GM21619 (cell line): ENCODE data around the gene RNGTT.
"Not testable (repeated sequence)": the region's sequence is repeated elsewhere in the genome, so short reads cannot be mapped to it uniquely, and the experiment has no call there.

Experiments used
- ATAC-seq: cut with Tn5 transposase; IDR thresholded peaks from one replicate; pipeline ENCODE4 v1.9.1; 2021; ENCODE audit not compliant: unreplicated experiment

The RNGTT gene

GRCh38 chr6:88914895-88915598, 48.4 kb downstream of the RNGTT start:
- no peak for ATAC-seq

DNA sequence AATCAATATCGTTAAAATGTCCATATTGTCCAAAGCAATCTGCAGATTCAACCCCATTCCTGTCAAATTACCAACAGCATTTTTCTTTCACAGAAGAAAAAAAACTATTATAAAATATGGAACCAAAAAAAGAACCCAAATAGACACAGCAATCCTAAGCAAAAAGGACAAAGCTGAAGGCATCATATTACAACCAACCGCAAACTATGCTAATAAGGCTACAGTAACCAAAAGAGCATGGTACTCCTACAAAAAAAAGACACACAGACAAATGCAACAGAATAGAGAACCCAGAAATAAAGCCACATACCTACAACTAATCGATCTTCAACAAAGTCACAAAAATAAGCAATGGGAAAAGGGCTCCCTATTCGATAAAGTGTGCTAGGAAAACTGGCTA, 49.2 kb downstream of the RNGTT start:
- ATAC-seq, result no peak

GRCh38 chr6:88913471-88913870, 49.9 kb downstream of the RNGTT start:
- no peak for ATAC-seq

- no peak for ATAC-seq
Measured at GRCh38 chr6:88910922-88911778, 52.3 kb downstream of the RNGTT start.

DNA sequence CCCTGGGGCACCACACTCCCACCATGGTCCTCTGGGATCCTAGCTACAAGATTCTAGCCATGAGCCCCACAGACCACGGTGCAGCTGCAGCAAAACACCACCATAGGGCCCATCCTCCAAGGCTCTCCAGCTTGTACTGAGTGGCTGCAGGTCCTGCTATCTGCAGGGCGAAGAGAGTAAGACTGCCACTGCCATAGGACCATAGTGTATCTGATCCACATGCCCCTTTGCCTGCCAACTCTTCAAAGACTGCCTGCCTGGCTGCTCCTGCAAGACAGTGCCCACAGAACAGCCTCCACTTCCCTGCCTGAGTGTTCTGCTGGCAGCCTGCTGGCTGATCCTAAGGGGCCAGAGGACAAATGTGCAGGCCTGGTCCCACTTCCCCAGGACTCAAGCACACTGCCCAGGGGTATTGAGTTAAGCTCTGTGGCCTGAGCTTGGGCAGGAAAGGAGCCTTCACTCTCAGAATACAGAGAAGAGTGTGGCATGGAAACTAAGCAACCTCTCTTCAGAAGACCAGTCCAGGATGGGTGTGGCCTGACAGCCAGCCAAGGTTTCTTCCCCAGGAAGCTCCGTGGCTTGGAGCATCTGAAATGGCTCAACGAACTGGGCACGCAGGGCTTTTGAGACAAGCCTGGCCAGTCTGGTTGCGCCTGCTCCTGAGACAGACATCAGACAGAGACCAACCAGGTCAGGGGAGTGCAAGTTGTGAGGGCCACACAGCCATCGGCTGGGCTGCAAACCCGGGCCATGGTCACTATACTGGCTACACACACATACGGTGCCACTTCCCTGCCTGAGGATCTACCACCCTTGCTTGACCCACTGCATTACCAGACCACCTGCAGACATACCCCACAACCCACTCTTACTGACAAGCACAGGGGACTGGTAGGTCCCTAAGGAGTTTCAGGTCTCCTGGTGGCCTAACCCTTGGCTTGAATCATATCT, 54.5 kb downstream of the RNGTT start:
- no peak for ATAC-seq

- ATAC-seq, result not testable (repeated sequence)
Measured at GRCh38 chr6:88907148-88907547, 56.3 kb downstream of the RNGTT start.

DNA sequence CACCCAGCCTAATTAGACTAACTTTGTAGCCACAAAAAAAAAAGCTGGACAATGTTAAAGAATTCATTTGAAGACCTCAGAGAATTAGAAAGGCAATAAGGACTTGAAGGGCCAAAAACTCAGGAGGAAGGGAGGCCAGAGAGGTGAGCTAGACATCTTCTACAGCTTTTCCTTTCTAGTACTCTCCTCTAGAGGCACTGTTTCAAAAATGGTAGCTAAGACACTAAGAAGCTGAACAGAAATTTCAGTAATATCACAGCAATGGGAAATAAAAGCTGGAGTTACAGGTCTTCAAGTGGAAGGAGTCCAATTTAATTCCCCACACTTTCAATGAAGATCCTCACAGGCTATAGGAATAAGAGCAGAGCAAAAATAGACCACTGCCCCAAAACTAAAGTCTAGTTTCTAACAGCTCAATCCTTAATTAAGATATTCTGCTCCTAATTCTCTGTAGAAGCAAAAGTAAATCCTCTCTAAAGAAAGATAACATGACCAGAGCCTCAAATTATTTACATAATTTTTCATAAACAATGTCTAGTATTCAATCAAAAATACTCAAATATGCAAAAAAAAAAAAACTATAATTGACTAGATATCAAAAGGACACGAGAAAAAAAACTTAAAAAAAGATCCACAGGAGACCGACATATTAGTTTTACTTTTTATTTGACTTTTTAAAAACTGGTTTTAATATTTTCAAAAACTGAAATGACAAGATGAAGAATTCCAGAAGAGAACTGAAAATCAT, 63.7 kb downstream of the RNGTT start:
- no peak for ATAC-seq

DNA sequence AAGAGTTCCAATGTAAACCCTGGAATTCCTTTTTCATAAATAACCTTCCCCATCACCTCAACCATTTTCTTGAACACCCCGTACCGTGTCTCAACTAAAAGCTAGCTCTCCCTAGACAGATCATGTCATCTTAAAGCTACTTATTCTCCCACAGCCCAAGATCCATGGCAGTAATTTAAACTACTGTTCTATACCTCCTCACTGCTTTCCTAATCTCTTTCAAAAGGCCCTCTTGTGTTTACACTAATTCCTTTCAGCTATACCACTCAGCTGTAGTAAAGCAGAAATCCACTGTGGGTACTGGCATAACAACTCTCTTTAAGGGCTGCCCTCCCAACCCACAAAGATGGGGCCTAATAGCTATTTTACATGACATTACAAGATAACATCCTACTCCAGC, 67.5 kb downstream of the RNGTT start:
- no peak for ATAC-seq

- ATAC-seq, result no peak
Measured at GRCh38 chr6:88890860-88891845, 72.3 kb downstream of the RNGTT start.

DNA sequence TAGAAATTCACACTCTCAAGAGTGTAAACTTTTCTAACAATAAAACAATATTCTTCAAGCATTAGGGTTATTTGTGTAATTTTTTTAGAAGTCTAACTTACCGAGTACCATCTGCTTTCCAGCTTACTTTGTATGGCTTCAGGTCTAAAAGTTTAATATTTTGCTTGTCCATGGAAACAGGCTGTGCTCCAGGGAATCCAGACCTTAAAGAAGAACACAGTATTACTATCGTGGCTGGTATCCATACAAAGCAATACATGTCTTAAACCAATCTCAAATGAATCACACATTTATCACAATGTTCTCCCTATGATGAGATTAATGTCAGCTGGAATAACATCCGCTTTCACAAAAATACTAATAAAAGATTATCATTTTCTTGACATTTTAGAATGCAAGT, 73.0 kb downstream of the RNGTT start:
- no peak for ATAC-seq

GRCh38 chr6:88884361-88884760, 79.1 kb downstream of the RNGTT start:
- no peak for ATAC-seq

GRCh38 chr6:88882536-88882935, 80.9 kb downstream of the RNGTT start:
- ATAC-seq, result no peak

- no peak for ATAC-seq
Measured at GRCh38 chr6:88881451-88881850, 82.0 kb downstream of the RNGTT start.

GRCh38 chr6:88880021-88880420, 83.4 kb downstream of the RNGTT start:
- no peak for ATAC-seq

GRCh38 chr6:88877893-88878292, 85.5 kb downstream of the RNGTT start:
- ATAC-seq, result no peak

GRCh38 chr6:88872962-88873361, 90.5 kb downstream of the RNGTT start:
- ATAC-seq, result no peak

DNA sequence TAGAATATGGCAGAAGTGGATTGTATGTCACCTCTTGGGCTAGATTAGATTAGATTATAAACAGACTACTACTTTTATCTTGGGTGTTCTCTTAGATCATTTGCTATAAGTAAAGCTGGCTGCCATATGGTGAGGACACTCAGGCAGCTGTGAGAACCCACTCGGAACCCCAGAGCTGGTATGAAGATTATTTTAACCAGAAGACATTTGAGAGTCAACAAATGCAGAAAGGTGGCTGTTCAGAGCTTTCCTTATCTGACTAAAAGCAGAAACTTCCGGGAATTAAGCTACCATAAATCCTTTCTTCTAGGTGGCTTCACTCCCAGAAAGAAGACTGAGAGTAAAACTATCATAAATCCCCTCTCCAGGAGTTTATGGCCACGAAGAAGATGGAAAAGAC, 91.9 kb downstream of the RNGTT start:
- ATAC-seq, result no peak

DNA sequence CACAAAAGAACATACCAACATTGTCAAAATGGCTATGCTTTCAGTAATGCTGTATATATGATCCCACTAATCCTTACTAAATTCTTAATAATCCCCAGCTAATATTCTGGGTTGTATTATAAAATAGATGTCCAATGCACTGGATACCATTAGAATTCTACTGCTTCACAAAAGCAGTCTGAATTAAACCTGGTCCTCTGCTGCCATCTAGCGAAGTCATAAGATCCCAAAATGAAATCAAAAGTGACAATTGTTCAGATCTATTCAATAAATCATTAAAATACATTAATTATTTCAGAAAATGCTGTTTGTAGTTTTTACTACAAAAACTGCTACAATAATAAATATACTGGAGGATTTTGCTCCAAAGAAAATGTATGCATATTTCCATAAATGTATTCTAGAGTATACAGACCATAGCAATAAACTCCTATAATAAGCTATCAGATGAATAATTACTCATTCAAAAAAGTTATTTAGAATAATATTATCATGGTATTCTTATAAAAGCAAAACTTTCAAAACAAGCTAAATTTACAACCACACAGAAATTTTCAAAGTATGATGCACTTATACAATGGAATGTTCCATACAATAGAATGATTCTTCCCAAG, 92.6 kb downstream of the RNGTT start:
- ATAC-seq, result no peak
